A204.1 (cell line): ENCODE measurements around the gene CLDN6.

Source experiments
- FAIRE-seq: peaks from 2 replicates; lab custom pipeline; 2012; peaks lifted over from hg19 to GRCh38; lab: Jason Lieb, UNC

CLDN6 gene

DNA sequence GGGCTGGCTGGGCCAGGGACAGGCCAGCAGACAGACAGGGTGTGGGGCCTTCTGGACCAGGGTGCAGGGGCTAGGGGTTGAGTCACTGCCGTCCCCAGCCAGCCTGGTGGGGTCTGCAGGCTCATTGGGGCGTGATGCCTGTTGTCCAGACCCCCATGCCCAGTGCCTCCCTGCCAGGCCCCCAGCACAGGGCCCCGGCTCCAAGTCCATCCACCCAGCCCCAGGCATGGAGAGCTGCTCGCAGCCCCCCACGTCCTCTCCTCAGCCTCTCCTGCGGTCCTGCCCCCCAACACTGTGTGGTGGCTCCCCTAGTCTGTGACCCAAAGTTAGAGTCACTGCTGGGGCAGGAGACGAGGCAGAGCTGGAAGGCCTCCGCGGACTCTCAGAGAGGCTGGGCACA, 30.7 kb downstream of the CLDN6 start:
- no peak for FAIRE-seq

DNA sequence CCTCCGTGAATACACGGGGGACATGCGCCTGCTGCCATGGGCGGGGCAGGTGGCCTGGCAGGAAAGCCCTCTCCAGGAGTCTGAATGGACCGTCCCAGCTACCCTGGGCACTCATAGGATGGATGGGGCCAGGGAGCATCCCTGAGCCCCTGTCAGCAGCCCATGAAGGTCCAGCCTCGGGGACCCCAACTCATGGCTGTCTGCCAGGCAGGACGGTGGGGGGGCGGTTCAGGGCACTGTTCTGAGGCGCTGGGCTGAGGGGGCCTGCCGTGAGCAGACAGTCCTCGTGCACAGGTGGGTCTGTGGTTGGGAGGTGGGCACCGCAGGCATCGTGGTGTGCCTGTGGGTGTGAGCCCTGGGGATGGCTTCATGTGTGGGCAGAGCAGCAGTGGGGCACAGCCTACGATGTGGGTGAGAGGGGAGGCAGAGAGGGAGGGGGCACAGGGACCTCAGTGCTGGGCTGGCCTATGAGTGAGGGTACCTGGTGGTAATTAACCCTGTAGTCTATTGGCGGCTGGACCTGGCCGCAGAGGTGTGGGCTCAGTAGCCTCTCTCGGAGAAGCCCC, 31.3 kb downstream of the CLDN6 start:
- no peak for FAIRE-seq

DNA sequence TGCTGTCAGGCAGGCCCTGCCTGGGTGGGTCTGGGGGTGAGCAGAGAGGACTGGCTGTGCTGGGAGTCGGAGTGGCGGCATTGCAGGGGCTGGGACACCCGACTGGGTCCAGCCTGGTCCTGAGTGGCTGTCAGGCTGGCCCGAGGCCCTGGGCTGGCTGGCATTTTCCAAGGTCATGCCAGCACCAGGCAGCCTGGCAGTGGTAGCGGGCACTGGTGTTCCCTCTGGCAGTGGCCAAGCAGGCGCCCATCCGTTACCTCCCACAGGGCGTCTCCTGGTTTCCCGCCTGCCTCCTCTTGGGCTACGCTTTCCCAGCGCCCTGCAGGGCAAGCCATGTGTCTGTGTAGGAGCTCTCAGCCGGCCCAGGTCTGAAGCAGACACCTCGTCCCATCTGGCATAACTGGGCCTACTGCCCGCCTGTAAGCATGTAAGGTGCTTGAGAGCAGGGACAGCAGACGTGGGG, 32.1 kb downstream of the CLDN6 start:
- FAIRE-seq: no peak

DNA sequence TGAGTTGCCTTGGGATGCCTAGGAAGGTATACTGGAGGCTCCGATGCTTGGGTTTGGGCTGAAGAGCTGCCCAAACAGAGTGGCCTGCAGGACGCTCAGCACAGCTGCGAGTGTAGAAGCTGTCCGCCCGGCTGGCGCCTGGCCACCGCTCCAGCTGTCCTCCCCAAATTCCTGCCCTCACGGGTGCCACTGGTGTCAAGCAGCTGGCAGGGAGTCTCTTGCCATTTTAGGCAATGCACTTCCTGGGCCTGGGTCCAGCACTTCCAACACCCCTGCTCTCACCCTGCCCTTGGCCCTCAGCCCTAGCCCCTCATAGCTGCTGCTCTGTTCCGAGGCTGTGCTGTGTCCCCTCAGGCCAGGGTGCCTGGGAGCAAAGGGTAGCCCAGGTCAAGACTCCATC, 32.5 kb downstream of the CLDN6 start:
- no peak for FAIRE-seq

DNA sequence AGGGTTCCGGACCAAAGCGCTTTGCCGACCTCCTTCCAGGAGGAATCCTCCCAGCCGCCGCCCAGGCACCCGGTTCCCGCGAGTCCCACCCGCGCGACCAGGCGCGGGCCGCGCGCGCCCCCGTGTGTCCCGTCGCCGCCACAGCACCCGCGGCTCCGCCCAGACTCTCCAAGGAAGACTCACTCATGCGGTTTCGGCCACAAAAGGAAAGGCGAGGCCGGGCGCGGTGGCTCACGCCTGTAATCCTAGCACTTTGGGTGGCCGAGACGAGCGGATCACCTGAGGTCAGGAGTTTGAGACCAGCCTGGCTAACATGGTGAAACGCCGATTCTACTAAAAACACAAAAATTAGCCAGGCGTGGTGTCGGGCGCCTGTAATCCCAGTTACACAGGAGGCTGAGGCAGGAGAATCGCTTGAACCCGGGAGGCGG, 34.3 kb downstream of the CLDN6 start:
- FAIRE-seq: no peak

DNA sequence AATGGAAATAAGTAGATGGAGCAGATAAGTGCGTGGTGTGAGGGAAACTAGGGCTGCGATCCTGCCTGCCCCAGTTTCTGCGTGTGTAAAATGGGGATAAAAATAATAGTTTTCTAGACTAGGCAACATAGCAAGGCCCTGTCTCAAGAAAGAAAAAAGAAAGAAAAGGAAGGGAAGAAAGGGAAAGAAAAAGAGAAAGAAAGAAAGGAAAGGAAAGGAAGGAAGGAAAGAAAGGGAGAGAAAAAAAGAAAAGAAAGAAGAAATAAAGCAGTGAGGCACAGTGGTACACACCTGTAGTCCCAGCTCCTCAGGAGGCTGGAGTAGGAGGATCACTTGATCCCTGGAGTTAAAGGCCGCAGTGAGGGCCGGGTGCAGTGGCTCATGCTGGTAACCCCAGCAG, 35.6 kb downstream of the CLDN6 start:
- FAIRE-seq: no peak

DNA sequence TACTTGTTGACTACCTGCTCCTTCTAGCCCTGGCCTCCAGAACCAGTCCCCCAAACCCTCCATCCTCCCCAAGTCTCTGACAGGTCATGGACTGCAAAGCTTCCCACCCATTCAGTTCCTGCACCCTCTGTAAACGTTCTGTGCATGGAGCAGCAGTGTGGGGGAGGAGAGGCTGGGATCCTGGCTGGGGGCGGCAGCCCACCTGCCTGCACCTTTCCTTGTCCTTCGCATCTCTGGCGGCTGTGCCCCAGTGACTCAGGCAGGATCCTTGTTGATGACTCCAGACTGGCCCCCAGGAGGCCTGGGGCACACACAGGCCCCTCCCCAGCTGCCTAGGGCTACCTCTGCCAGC, 36.1 kb downstream of the CLDN6 start:
- no peak for FAIRE-seq

DNA sequence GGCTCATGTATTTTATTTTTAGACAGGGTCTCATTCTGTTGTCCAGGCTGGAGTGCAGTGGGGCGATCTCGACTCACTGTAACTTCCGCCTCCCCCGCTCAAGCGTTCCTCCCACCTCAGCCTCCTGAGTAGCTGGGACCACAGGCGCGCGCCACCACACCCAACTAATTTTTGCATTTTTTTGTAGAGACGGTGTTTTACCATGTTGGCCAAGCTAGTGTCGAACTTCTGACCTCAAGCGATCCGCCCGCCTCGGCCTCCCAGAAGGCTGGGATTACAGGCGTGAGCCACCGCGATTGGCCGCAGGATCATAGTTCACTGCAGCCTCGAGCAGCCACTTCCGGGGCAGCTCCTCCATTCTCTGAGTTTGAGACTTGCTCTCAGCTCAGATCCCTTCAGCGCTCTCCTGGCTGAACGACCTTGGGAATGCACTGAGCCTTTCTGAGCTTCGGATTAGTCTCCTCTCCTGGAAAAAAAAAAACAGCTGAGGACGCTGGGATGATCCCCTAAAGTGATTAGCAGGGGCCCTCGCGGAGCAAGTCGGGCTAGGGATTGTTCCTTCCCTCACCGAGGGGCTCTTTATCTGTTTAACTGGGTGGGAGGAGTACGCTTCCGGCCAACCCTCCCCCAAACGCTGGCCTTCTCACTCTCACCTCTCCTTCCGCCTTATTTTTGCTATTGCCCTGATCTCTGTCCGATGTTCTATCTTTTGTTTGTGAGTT, 36.6 kb downstream of the CLDN6 start:
- no peak for FAIRE-seq

DNA sequence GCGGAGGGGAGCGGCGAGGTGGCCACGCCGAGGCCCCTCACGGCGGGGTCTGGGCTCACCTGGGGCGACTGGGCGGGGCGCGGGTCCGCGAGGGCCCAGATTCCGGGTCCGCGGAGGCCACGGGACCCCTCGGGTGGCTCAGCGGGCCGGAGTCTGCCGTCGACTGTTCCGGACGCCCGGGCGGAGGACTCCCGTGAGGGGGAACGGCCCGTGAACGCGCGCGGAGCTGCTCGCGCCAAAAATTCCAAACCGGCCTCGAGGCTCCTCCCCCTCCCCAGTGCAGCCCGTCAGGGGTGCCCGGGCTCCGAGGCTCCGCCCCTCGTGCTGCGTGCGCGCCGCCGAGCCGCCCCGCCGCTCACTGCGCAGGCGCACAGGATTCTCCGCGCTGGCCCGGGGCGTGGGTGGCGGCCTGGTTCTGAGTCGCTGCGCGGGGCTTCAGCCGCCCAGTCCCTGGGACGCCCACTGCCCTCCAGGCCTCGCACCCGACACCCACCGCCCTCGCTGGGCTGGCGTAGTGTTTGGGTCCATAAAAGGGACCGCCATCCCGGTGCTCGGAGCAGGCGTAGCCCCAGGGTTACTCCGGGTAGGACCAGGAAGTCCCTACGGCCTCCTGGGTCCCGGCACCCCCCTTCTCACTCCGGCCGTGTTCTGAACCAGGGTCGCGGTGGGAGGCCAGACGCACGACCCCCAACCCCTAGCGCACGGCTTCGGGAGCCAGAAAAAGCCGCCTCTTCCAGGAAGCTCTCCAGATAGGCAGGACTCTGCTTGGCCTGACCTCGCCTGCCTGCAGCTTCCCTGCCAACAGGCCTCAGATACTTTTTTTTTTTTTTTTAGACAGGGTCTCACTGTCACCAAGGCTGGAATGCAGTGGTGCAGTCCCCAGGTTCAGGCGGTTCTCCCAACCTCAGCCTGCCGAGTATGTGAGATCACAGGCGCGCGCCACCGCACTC, 37.5 kb downstream of the CLDN6 start, which contains the start of gene PKMYT1:
Gene PKMYT1, minus strand, starts transcription at position 220 of the 950 bp plus-strand sequence. CDS start 789 bp downstream, outside the sequence.
- FAIRE-seq: no peak

DNA sequence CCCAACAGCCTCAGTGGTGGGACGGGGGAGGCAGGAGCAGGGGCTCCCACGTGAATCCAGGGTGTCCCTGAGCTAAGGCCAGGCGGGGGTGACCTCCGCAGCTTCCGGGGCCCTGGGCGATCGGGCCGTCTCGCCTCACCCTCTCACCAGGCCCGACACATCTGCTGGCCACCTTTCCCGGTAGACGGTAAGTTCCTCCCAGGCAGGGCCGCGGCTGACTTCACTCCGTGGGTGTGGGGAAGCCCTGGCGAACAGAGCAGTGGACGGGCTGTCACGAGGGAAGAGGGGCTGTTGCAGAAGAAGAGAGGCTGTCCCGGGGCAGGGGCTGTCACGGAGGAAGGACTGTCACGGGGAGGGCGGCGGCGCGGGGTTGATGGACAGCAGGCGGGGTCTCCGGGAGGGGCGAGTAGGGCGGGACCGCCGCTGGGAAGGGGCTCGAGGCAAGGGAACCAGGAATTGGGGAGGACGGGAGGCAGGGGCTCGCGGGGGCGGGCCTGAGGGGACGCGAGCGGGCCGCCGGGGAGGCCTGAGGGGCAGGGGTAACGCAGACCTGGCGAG, 38.2 kb downstream of the CLDN6 start:
- no peak for FAIRE-seq

DNA sequence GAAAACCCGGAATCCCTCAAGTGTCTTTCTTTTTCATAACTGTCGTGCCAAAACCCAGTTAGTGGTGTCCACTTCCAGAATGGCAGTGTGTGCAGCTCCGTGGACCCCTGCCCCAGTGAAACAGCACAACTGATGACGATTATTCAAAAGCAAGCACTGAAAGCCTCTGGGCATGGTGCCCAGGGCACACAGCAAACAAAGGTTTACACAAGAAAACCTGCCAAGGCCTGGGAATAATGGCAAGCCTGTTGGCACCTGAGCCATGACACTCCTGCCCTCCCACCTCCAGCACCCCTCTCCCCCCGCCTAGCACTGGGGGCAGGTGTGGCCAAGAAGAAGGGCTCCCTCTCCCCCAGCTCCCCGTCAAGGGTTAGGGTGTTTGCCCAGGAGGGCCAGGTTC, 40.5 kb downstream of the CLDN6 start:
- no peak for FAIRE-seq

DNA sequence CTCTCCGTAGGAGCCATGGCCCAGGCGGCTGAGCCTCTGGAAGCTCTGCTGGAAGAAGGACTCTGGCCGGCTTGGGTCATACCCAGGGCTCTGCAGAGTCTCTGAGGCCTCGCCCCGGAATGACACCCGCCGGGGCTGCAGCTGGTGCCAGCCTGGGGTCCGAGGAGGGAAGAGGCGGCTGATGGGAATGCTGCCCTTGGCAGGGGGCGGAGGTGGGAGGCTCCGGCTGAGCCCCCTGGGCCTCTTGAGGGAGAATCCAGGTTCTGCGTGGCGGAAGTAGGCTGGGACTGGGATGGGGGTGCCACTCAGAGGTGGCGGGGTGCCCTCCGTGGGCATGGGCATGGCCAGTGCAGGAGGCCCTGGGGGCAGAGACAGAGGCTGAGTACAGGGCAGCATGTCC, 41.3 kb downstream of the CLDN6 start:
- FAIRE-seq: no peak

DNA sequence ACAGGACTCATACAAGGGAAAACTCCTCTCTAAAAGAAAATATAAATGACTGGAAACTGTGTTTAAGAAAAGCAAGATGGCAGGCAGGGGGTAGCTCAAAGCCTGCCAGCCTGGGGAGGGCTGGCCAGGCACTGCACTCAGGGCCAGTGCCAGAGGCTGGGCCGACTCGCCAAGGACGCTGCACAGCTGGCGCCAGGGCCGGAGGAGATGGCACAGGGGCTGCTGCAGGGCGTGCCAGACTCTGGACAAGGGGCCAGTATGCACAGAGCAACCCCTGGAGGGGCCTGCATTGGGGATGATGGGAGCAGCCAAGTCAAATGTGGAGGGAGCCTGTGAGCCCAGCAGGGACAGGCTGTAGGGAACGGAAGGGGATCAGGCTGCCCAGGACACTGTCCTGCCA, 41.8 kb downstream of the CLDN6 start:
- FAIRE-seq: no peak

DNA sequence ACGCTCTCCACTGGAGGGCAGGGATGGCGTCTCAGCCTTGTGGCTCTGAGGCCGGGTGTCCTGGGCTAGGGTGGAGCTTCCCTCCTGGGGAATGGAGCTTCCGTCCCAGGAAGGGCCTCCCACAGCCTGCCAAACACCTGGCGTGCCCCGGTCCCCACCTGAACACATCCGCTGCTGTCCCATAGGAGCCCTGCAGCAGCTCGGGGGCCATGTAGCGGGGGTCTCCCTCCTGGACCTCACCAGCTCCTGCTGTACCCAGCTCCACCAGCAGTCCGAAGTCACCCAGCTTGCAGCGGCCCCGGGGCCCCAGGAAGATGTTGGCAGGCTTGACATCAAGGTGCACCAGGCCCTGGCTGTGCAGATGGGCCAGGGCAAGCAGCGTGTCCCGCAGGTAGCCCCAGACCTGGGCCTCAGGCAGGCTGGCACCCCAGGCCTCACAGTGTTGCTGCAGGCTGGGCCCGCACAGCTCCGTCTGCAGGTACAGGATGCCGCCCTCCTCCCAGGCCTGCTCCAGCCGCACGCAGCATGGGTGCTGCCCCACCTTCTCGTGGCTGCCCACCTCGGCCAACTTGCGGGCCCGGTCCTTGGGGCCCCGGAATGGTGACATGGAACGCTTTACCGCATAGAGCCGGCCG, 42.7 kb downstream of the CLDN6 start:
- no peak for FAIRE-seq

DNA sequence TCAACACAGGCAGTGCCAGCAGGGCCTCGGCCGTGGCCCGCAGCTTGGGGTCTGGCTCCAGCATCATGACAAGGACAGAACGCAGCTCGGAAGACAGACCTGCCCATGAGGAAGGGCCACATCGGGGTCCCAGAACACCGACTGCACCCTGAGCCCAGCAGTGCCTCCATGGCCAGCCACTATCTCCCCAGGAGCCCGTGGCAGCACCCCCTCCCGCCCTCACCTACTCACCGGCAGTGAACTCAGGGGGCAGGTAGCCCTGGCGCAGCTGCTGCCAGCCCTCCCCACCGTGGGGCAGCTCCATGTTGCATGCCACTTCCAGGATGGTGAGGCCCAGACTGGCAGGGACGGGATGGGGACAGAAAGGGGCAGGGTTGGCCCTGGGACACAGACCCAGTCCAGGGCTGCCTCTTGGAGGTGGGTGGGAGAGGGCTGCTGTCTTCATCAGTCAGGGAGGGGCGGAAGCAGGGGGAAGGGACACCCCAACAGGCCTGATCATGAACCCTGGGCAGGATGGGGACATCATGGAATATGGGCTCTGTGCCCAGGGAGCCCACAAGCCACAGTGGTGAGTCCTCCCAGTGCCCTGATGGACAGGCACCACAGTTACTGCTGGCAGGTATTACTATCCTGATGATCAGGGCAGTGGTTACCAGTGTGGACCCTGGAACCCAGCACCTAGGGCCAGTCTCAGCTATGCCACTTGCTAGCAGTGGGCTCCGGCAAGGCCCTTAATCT, 43.5 kb downstream of the CLDN6 start:
- FAIRE-seq: no peak

DNA sequence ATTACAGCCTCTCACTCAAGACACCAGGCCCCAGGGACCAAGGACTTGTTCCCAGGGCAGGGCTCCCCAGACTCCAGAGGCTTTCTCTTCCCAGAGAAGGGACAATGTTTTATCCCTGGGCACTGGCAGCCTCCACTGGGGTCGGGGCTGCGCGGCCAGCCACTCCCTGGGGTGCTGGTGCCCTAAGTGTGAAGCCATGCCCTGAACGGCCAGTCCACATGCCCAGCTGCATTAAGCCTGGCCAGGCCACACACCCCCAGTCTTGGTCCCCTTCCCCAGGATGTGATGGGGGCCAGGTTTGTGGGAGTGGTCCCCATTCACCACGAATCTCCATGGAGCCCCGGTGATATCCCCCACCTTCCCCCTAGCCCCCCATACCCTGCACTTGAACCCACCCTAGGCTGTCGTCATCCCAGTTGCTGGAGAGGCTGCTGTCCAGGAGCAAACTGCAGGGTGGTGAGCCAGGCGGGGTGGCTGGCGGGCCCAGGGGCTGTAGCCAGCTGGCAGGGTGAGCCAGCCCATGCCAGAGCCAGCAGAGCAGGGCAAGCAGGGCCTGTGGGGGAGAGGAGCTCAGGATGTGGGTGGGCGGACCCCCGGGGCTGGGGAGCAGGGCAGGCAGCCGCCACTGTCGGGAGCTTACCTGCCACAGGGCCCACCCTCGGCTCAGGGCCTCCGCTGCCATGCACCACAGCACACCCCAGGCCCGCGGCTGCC, 44.2 kb downstream of the CLDN6 start:
- FAIRE-seq: no peak

DNA sequence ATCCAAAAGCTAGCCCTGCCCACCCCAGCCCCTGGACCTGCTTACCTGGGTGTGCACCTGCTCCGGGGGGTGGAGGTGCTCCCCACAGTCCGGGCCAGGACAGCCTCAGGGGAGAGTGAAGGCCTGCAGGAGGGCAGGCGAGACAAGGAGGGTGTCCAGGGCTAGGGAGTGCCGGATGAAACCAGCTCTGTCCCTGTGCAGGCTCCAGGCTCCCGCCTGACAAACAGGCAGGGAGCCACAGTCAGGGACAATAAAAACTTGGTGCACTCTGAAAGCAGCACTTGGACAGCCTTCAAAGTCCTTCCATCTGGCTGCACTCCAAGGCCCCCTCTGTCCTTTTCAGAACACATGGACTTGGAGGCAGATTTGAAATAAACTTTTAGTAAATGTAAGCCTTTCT, 44.9 kb downstream of the CLDN6 start:
- no peak for FAIRE-seq

DNA sequence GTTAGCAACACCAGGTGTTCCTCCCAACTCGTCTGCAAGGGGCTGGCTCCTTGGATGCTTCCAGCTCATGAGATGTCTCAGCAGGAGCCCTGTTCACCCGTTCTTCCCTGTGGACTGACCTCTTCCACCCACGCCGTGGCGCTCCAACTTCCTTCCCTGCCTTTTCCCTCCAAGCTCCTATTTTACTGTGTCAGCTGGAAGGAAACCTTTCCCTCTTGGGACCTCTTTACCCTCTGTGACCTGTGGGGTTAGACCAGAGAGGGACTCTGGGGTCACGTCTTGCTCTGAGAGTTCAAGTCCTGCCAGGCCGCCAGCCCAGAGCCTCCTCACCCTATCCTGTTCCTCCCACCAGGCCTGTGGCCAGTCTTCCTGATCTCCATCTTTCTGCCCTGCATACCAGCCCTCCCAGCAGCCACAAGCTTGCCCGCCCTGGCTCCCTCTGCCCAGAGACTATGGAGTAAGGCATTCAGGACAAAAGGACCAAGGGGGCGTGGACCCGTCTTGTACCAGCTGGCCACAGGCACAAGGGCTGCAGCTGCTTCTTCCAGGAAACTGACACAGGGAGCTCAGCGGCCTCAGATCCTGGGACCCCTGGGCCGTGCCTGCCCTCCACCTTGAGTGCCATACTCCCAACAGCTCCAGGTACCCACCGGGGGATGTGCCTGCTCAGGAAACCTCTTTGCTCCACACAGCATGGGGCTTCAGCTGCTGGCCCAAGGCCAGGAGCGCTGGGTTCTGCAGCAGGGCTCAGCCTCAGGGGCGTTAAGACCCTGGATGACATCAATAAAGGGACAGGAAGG, 45.8 kb downstream of the CLDN6 start:
- no peak for FAIRE-seq

DNA sequence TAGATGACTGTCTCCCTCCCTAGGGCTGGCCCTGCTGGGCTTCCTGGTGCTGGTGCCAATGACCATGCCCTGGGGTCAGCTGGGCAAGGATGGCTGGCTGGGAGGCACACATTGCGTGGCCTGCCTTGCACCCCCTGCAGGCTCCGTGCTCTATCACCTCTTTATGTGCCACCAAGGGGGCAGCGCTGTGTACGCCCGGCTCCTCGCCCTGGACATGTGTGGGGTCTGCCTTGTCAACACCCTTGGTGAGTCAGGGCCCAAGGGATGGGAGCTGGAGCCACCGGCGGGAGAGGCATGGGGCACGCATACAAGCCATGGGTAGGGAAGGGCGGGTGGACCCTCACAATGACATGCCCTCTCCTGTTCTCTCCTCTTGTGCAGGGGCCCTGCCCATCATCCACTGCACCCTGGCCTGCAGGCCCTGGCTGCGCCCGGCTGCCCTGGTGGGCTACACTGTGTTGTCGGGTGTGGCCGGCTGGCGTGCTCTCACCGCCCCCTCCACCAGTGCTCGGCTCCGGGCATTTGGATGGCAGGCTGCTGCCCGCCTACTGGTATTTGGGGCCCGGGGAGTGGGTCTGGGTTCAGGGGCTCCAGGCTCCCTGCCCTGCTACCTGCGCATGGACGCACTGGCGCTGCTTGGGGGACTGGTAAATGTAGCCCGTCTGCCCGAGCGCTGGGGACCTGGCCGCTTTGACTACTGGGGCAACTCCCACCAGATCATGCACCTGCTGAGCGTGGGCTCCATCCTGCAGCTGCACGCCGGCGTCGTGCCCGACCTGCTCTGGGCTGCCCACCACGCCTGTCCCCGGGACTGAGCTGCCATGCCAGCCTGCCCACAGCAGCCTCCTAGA, 46.6 kb downstream of the CLDN6 start:
- FAIRE-seq: no peak
